HFF-Myc (cell line): ENCODE measurements around the gene FBF1.
A peak's percentile ranks its signal among the peaks of the same experiment; 100 is the strongest.

Experiments used
- DNase-seq: peaks from one replicate; pipeline ENCODE4 v3.0.0-alpha.2; 2011; ENCODE audit warnings: low read depth; ENCODE audit errors: extremely low read depth
- H3K4me3 ChIP-seq: replicated peaks from 2 replicates; pipeline ENCODE4 v1.5.1; 2011; ENCODE audit warnings: low read depth, mild to moderate bottlenecking, control low read depth, low read length
- TF ChIP-seq, protein P1 (sequence below): IDR thresholded peaks from 2 replicates; pipeline ENCODE4 v1.5.1; 2012; ENCODE audit warnings: mild to moderate bottlenecking, low read depth, low read length, control low read depth; ENCODE audit errors: missing control alignments

Gene FBF1

DNA sequence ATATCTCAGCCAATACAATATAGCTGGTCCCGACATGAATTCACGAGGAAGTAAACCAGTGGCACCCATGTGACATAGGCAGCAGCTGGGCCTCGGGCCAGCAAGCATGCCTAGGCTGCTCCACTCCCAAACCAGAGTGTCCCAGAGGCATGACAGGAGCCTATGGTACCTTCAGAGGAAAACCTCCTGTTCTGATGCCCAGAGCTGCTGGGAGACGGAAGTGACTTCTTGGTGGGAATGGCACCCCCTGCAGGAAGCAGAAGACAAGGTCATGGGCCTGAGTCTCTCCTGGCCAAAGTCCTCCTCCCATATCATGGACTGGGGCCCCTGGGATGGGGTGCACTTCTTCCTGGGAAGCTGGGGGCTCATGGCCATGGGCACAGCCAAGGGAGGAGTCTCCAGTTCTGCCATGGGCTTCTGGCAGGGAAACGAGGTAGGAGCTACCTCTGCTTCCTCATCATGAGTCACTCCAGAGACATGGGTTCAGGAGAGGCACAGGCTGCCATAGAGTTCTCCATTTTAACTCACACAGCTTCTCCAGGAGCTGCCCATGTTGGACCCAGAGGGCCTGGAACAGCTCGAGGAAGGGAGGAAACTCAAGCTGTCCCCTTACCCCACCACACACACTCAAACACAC is 13.4 kb downstream of the FBF1 start:
- no peak overlapping the region for H3K4me3 ChIP-seq
- DNase-seq: no peak
- TF ChIP-seq, protein P1, sequence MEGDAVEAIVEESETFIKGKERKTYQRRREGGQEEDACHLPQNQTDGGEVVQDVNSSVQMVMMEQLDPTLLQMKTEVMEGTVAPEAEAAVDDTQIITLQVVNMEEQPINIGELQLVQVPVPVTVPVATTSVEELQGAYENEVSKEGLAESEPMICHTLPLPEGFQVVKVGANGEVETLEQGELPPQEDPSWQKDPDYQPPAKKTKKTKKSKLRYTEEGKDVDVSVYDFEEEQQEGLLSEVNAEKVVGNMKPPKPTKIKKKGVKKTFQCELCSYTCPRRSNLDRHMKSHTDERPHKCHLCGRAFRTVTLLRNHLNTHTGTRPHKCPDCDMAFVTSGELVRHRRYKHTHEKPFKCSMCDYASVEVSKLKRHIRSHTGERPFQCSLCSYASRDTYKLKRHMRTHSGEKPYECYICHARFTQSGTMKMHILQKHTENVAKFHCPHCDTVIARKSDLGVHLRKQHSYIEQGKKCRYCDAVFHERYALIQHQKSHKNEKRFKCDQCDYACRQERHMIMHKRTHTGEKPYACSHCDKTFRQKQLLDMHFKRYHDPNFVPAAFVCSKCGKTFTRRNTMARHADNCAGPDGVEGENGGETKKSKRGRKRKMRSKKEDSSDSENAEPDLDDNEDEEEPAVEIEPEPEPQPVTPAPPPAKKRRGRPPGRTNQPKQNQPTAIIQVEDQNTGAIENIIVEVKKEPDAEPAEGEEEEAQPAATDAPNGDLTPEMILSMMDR: peak; percentile 22

DNA sequence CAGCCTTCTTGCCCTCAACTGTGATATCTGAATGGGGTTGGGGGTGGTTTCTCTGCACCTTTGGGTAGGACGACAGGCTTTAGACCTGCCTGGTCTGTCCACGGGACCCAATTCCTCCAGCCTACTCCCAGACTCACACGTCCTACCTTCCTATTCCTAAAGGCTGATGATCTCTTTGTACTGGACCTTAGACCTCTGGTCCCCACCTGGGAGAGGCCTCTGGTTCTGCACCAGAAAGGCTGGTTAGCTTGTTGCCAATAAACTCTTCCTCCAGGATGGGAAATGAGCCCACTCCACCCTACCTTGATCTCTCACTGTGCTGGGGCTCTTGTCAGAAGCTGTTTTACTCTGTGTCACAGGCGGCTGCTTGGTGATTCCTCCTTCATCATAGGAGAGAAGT is 14.4 kb downstream of the FBF1 start:
- no peak overlapping the region for H3K4me3 ChIP-seq
- no peak for DNase-seq
- TF ChIP-seq, protein P1: no peak

DNA sequence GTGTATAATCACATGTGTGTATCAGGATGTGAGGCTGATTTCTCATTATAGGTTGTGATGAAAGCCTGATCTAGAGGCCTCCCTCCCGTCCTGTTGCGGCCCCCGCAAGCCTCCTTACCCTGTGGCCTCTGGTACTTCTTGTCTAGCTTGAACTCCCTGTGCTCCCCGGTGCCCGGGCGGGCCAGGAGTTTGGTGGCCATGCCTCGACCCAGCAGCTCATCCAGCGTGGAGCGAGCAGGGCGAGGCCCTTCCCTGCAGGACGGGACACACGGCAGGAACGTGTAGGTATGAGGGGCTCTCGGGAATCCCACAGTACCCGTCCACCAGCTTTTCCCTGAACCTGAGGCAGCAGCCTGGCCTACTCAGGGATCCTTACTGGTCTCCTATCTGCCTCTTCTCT is 14.9 kb downstream of the FBF1 start:
- TF ChIP-seq, protein P1: no peak
- no peak overlapping the region for H3K4me3 ChIP-seq
- no peak for DNase-seq

DNA sequence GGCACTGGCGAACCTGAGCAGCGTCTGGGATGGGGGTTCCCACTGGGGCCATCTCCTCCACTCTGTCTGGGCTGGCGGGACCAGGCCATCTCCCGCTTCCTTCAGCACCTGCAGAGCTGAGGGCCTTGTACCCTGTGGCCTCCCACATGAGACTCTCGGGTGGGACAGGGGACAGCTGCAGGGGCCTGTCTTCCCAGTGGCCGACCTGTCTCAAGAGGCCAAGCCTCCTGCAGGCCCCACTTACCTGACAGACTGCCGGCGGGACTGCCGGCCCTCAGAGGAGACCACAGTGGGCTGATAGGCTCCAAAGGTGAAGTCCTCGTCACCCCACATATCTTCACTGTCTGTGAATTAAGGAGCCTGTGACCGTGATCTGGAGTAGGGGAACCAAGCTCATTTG is 15.7 kb downstream of the FBF1 start:
- no peak for DNase-seq
- no peak overlapping the region for H3K4me3 ChIP-seq
- TF ChIP-seq, protein P1: no peak

DNA sequence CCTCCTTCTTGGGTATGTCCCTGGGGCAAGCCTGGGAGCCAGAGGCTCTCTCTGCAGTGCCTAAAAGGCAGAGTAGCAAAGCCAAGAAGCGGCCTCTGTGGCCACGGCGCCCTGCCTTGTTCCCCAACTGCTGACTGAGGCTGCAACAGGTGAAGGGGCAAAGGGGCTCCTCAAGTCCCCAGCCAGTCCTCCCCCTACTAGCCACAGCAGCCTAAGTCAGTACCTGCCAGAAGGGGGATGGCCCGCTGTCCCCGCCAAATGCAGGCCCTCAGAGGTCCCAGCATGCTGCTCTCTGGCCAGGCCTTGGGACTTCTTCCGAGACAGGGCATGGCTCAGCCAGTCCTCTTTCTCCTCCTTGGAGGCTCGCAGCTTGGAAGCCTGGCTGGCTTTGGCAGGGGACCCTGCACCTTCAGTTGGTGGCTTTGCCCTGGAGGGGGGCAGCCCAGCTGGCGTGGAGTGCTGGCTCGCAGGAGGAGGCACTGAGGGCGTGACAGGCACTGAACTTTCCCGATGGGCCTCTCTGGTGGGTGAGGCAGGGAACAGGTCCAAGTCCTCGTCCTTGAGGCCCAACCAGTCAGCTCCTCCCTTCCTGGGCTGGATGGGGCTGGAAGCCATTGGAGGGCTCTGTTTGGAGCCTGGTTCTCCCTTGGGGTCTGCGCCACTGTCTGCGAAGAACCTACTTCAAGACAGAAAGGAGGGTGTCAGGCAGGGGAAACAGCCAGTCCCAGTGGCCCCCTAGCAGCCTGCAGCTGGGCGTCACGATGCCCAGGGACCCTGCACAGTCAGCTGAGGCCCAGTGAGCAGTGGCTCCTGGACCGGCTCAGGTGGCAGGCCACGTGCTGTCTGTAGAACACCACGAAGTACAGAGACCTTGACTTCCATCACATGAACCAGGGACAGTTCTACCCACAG is 17.6 kb downstream of the FBF1 start:
- TF ChIP-seq, protein P1: no peak

DNA sequence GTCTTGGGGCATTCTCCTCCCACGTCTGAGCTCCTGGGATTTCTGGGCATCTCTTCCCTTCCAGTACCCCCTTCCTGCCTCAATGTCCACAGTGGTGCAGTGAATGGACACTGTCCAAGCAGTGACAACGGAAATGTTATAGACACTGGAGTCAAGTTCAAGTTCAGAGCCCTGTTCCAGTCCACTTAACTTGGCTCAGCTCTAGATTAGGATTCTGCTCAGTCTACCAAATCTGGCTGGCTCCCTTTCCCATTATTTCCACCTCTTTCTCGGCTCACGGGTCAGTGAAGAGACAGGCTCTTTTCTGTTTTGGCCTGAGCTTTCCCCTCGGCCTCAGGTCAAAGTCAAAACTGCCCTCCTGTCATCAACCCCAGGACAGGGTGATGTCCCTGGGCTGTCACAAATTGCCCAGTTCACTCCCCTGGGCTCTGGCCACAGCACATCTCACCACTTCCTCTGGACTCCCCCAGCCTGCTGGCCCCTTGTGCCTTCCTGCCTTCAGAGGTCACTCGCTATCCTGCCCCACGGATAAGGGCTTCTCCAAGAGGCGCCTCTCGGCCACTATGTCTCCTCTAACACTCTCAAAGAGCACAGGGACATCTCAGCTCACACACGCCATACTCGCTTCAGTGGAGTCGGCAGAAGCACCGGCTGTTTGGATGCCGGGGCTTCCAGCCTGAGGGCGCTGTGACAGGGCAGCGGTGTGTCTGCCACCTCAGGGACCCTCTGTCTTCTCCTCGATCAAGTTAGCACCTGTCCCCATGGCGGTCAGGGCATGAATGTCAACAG is 18.5 kb downstream of the FBF1 start:
- DNase-seq: no peak
- TF ChIP-seq, protein P1: no peak
- no peak overlapping the region for H3K4me3 ChIP-seq

More for the DNA sequence above, 17.6 kb downstream of the FBF1 start:
- DNase-seq: no peak
- H3K4me3 ChIP-seq: no peak overlapping the region
